ENCODE measurements around the gene KLHL24. TPM values are rescaled to one million over a fixed set of nuclear protein-coding genes. Genes with fewer than 3 reads are reported as not detected.

The KLHL24 gene
- polyA plus RNA-seq, 1 experiment: 33.6 TPM

- no peak for DNase-seq (ENCODE audit: low read depth, low spot score)
- no peak overlapping the region for H3K4me3 ChIP-seq (ENCODE audit: low read depth, low read length)
- ChIA-PET CTCF (no interaction called here), POLR2A (no interaction called here)
- H3K9me3 ChIP-seq (ENCODE audit: control insufficient read depth, insufficient read depth, low read length): no peaks in the 10 kb centered on the region
- no peaks in the 10 kb centered on the region for H3K27me3 ChIP-seq (ENCODE audit: control insufficient read depth, insufficient read depth, low read length)
- TF ChIP-seq CTCF (IDR thresholded peaks at IDR 0.05; ENCODE audit: low read depth, low read length): no peak
- no peak overlapping the region for H3K27ac ChIP-seq (ENCODE audit: low read depth, low read length)
Measured at GRCh38 chr3:183714622-183715021, 79.2 kb downstream of the KLHL24 start.

GRCh38 chr3:183718012-183718411 is 82.6 kb downstream of the KLHL24 start:
- no peak overlapping the region for H3K27ac ChIP-seq (ENCODE audit: low read depth, low read length)
- CTCF ChIA-PET: interaction anchor here (0.6 to 1.2 kb wide), 2 partner anchors 250 to 803 kb away, joined by 3 to 4 read pairs; no protein-coding TSS in a partner anchor
- no peaks in the 10 kb centered on the region for H3K9me3 ChIP-seq (ENCODE audit: control insufficient read depth, insufficient read depth, low read length)
- POLR2A ChIA-PET: interaction anchor here (0.6 kb wide), 1 partner anchor 696 kb away, joined by 3 read pairs; no protein-coding TSS in a partner anchor
- no peaks in the 10 kb centered on the region for H3K27me3 ChIP-seq (ENCODE audit: control insufficient read depth, insufficient read depth, low read length)
- no peak for TF ChIP-seq CTCF (IDR thresholded peaks at IDR 0.05; ENCODE audit: low read depth, low read length)
- no peak overlapping the region for H3K4me3 ChIP-seq (ENCODE audit: low read depth, low read length)
- DNase-seq (ENCODE audit: low read depth, low spot score): no peak

DNA sequence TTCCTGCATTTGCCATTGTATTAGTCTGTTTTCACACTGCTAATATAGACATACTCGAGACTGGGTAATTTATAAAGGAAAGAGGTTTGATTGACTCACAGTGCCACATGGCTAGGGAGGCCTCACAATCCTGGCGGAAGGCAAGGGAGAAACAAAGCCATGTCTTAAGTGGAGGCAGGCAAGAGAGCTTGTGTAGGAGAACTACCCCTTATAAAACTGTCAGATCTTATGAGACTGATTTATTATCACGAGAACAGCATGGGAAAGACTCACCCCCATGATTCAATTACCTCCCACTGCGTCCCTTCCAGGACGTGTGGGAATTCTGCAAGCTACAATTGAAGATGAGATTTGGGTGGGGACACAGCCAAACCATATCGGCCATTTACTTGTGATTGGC is 90.0 kb downstream of the KLHL24 start:
- ChIA-PET POLR2A (interaction anchor here (0.6 kb wide), 1 partner anchor 55 kb away, joined by 4 read pairs; no protein-coding TSS in a partner anchor), CTCF (interaction anchor here (1.3 kb wide), 1 partner anchor 10 kb away, joined by 8 read pairs; no protein-coding TSS in a partner anchor)
- H3K9me3 ChIP-seq (ENCODE audit: control insufficient read depth, insufficient read depth, low read length): no peaks in the 10 kb centered on the region
- H3K27me3 ChIP-seq (ENCODE audit: control insufficient read depth, insufficient read depth, low read length): no peaks in the 10 kb centered on the region
- TF ChIP-seq CTCF (IDR thresholded peaks at IDR 0.05; ENCODE audit: low read depth, low read length): no peak
- no peak for DNase-seq (ENCODE audit: low read depth, low spot score)
- no peak overlapping the region for H3K27ac ChIP-seq (ENCODE audit: low read depth, low read length)
- H3K4me3 ChIP-seq (ENCODE audit: low read depth, low read length): no peak overlapping the region

- H3K27ac ChIP-seq (ENCODE audit: low read depth, low read length): no peak overlapping the region
- H3K4me3 ChIP-seq (ENCODE audit: low read depth, low read length): no peak overlapping the region
- ChIA-PET CTCF (no interaction called here), POLR2A (no interaction called here)
- H3K27me3 ChIP-seq (ENCODE audit: control insufficient read depth, insufficient read depth, low read length): no peaks in the 10 kb centered on the region
- DNase-seq (ENCODE audit: low read depth, low spot score): no peak
- H3K9me3 ChIP-seq (ENCODE audit: control insufficient read depth, insufficient read depth, low read length): no peaks in the 10 kb centered on the region
- no peak for TF ChIP-seq CTCF (IDR thresholded peaks at IDR 0.05; ENCODE audit: low read depth, low read length)
Measured at GRCh38 chr3:183728204-183728603, 92.8 kb downstream of the KLHL24 start.

DNA sequence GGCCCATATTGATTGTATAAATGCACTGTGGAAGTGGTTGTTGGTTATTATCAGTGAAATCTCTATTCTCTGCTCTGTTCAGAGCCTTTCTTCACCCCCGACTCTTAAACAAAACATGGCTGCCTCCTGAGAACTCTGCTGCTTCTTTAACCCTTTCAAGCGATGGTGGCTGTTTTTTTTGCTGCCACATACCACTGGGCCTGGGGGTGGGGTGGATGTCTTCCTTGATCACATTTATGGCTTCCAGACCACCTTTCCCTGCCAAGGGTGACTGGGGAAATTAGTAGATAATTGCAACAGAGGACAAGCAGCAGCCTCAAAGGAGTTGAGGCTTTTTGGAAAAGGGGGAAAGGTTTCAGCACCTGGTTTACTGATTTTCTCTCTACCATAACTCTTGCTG is 94.9 kb downstream of the KLHL24 start:
- no peak for TF ChIP-seq CTCF (IDR thresholded peaks at IDR 0.05; ENCODE audit: low read depth, low read length)
- no peak for DNase-seq (ENCODE audit: low read depth, low spot score)
- no peak overlapping the region for H3K27ac ChIP-seq (ENCODE audit: low read depth, low read length)
- H3K9me3 ChIP-seq (ENCODE audit: control insufficient read depth, insufficient read depth, low read length): no peaks in the 10 kb centered on the region
- H3K4me3 ChIP-seq (ENCODE audit: low read depth, low read length): no peak overlapping the region
- CTCF ChIA-PET: no interaction called here
- no peaks in the 10 kb centered on the region for H3K27me3 ChIP-seq (ENCODE audit: control insufficient read depth, insufficient read depth, low read length)
- POLR2A ChIA-PET: no interaction called here

Measured in AG04450 (cell line).